Measurements from ENCODE around the gene LHPP. TPM values are rescaled to one million over a fixed set of nuclear protein-coding genes. Genes with fewer than 3 reads are reported as not detected.

The LHPP gene
- total and polyA plus RNA-seq, 2 experiments from 2014 or later: 27.4 to 40.2 TPM

DNA sequence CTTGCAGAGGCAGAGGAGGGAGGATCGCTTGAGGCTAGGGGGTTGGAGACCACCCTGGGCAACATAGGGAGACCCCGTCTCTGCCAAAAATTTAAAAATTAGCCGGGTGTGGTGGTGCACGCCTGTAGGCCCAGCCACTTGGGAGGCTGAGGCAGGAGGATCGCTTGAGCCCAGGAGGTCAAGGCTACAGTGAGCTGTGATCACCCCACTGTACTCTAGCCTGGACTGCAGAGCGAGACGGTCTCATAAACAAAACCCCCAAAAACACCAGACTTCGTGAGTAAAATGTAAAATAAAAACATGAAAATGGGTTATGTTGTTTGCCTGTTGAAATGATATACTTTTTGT, 699 bp downstream of the LHPP start:
- Histone ChIP-seq H4K20me1 (replicated peaks; ENCODE audit: insufficient read depth) (no peaks in the 10 kb centered on the region), H3K4me2 (peak overlapping the region; percentile 83), H3K4me1 (ENCODE audit: insufficient read depth) (peaks cover 57% of the 10 kb centered on the region), H3F3A (replicated peaks; ENCODE audit: low read depth) (peaks cover 19% of the 10 kb centered on the region), H3K27ac (ENCODE audit: low read depth) (no peak overlapping the region), H3K36me3 (ENCODE audit: insufficient read depth) (peaks cover 4% of the 10 kb centered on the region; the same call in 1 of the 2 replicates), H3K27me3 (ENCODE audit: insufficient read depth) (no peaks in the 10 kb centered on the region), H3K79me2 (replicated peaks; ENCODE audit: insufficient read depth) (peaks cover 23% of the 10 kb centered on the region), H3K9me2 (ENCODE audit: insufficient read depth) (no peaks in the 10 kb centered on the region), H2AFZ (no peak overlapping the region), H3K4me3 (peak overlapping the region; percentile 70)
- TF ChIP-seq JUNB (IDR thresholded peaks at IDR 0.05; ENCODE audit: unreplicated experiment): no peak
- TF ChIP-seq, protein P1, sequence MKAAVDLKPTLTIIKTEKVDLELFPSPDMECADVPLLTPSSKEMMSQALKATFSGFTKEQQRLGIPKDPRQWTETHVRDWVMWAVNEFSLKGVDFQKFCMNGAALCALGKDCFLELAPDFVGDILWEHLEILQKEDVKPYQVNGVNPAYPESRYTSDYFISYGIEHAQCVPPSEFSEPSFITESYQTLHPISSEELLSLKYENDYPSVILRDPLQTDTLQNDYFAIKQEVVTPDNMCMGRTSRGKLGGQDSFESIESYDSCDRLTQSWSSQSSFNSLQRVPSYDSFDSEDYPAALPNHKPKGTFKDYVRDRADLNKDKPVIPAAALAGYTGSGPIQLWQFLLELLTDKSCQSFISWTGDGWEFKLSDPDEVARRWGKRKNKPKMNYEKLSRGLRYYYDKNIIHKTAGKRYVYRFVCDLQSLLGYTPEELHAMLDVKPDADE (IDR thresholded peaks at IDR 0.05): no peak
- TF ChIP-seq ZNF331 (CRISPR knock-in tag; IDR thresholded peaks at IDR 0.05; ENCODE audit: low read depth): no peak
- Mint-ChIP-seq H3K36me3 (ENCODE audit: low read depth) (peaks cover 15% of the 10 kb centered on the region), H3K27me3 (ENCODE audit: insufficient read depth, low read depth, poor library complexity) (peaks cover 17% of the 10 kb centered on the region), H3K4me1 (peaks cover 50% of the 10 kb centered on the region), H3K27ac (no peak overlapping the region; the same call in 1 of the 2 replicates), H3K4me3 (peak overlapping the region; percentile 87), H3K9me3 (no peaks in the 10 kb centered on the region)
- DNase-seq (ENCODE audit: low spot score) (no peak), ATAC-seq (no peak)

DNA sequence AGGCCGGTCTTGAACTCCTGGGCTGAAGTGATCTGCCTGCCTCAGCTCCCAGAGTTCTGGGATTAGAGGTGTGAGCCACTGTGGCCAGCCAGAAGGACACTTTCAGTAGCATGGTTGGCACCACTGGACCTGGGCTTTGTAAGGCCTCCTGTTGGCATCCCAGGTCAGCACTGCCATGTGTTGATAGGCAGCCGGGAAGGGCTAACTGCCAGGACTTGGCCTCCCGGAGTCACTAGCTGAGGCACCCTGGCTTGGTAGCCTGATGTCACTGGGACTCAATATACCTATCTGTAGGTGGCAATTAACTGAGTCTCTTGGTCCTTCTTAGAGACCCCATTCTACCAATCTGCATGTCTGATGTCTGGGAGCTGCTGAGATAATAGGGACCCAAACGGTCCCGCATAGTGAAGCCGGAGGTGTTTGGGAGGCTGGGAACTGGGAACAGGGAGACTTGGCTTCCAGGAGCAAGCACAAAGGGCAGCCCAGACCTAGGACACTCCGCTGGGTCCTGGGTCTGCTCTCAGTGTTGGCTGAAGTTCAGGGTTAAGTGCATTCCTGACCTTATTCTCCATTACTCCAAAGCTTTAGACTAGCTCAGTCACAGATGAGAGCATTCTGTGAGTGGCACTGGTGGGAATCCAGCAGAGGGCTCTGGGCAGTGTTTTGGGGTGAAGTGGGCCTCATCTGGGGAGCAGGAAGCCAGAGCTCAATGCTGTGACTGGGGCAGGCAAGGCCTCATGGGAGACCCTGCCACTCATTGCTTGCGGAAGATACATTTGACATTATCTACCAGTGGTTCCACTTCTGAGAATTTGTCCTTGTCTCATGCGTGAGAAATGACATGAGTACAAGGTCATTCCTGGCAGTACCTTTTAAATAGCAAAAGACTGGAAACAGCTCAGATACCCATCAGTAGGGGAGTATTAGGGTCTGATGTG, 2.7 kb downstream of the LHPP start:
- Histone ChIP-seq H3K27ac (ENCODE audit: low read depth) (peak overlapping the region; percentile 75; the same call in 1 of the 2 replicates), H3K79me2 (replicated peaks; ENCODE audit: insufficient read depth) (peaks cover 36% of the 10 kb centered on the region), H3K36me3 (ENCODE audit: insufficient read depth) (peaks cover 4% of the 10 kb centered on the region; the same call in 1 of the 2 replicates), H3K4me1 (ENCODE audit: insufficient read depth) (peaks cover 60% of the 10 kb centered on the region), H3K4me3 (no peak overlapping the region), H4K20me1 (replicated peaks; ENCODE audit: insufficient read depth) (no peaks in the 10 kb centered on the region), H3F3A (replicated peaks; ENCODE audit: low read depth) (peaks cover 23% of the 10 kb centered on the region), H2AFZ (no peak overlapping the region), H3K4me2 (peak overlapping the region; percentile 63), H3K9me2 (ENCODE audit: insufficient read depth) (no peaks in the 10 kb centered on the region), H3K27me3 (ENCODE audit: insufficient read depth) (no peaks in the 10 kb centered on the region)
- peak overlapping the region; percentile 5; the same call in 1 of the 3 replicates for H3K4me3 Mint-ChIP-seq
- DNase-seq (ENCODE audit: low spot score) (no peak), ATAC-seq (no peak)
- H3K9me3 Mint-ChIP-seq: no peaks in the 10 kb centered on the region
- H3K27me3 Mint-ChIP-seq (ENCODE audit: insufficient read depth, low read depth, poor library complexity): peaks cover 10% of the 10 kb centered on the region
- H3K27ac Mint-ChIP-seq: peak overlapping the region; percentile 59
- TF ChIP-seq NANOG (IDR thresholded peaks at IDR 0.05; ENCODE audit: borderline replicate concordance) (no peak), JUNB (IDR thresholded peaks at IDR 0.05; ENCODE audit: unreplicated experiment) (no peak)
- H3K36me3 Mint-ChIP-seq (ENCODE audit: low read depth): peaks cover 15% of the 10 kb centered on the region
- peaks cover 57% of the 10 kb centered on the region for H3K4me1 Mint-ChIP-seq

DNA sequence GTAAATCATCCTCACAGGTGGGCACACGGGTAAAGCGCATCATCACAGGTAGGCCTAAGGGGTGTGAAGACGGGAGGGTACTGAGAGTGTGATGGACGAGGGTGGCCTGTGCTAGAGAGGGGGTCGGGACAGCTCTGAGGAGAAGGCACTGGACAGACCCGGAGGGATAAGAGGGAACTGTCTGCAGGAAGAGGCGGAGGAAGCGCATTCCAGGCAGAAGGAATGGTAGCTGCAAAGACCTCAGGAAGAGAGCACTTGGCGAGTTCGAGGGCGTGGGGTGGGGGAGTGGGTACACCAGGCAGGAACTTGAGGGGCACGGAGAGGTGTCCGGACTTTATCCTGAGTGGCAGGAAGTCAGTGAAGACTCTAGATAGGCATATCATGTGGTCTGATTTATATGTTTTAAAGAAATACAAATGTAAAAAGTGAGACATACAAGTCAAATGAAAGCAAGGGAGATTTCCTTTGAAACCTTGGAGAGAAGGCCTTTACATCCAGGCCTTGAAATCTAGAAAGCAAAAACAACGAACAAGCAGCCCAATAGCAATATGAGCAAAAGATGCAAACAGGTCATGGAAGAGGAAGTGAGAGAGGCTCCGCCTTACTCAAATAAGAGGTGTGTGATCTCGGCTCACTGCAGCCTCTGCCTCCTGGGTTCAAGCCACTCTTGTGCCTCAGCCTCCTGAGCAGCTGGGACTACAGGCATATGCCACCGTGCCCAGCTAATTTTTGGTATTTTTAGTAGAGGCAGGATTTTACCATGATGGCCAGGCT, 3.6 kb downstream of the LHPP start:
- H4K20me1 ChIP-seq (replicated peaks; ENCODE audit: insufficient read depth): no peaks in the 10 kb centered on the region
- H3K27ac ChIP-seq (ENCODE audit: low read depth): peak overlapping the region; percentile 75
- ATAC-seq (no peak), DNase-seq (ENCODE audit: low spot score) (no peak)
- peaks cover 58% of the 10 kb centered on the region for H3K4me1 Mint-ChIP-seq
- peaks cover 36% of the 10 kb centered on the region for H3K79me2 ChIP-seq (replicated peaks; ENCODE audit: insufficient read depth)
- H3K9me2 ChIP-seq (ENCODE audit: insufficient read depth): no peaks in the 10 kb centered on the region
- H3K27me3 Mint-ChIP-seq (ENCODE audit: insufficient read depth, low read depth, poor library complexity): peaks cover 15% of the 10 kb centered on the region
- H3F3A ChIP-seq (replicated peaks; ENCODE audit: low read depth): peaks cover 28% of the 10 kb centered on the region
- H3K4me3 ChIP-seq: peak overlapping the region; percentile 8; the same call in 1 of the 2 replicates
- peaks cover 4% of the 10 kb centered on the region; the same call in 1 of the 2 replicates for H3K36me3 ChIP-seq (ENCODE audit: insufficient read depth)
- peaks cover 15% of the 10 kb centered on the region for H3K36me3 Mint-ChIP-seq (ENCODE audit: low read depth)
- H3K4me3 Mint-ChIP-seq: no peak overlapping the region; the same call in 2 of the 3 replicates
- H3K27me3 ChIP-seq (ENCODE audit: insufficient read depth): no peaks in the 10 kb centered on the region
- peak overlapping the region; percentile 59; the same call in 1 of the 2 replicates for H3K27ac Mint-ChIP-seq
- no peaks in the 10 kb centered on the region for H3K9me3 Mint-ChIP-seq
- H3K4me2 ChIP-seq: peak overlapping the region; percentile 63
- no peak overlapping the region for H2AFZ ChIP-seq
- H3K4me1 ChIP-seq (ENCODE audit: insufficient read depth): peaks cover 68% of the 10 kb centered on the region
- TF ChIP-seq STAT1 (IDR thresholded peaks at IDR 0.05; ENCODE audit: unreplicated experiment): no peak
- no peak for TF ChIP-seq EZH2 (IDR thresholded peaks at IDR 0.05; ENCODE audit: low read depth, unreplicated experiment)
- TF ChIP-seq, protein P1 (IDR thresholded peaks at IDR 0.05): no peak
- no peak for TF ChIP-seq ZNF114 (CRISPR knock-in tag; IDR thresholded peaks at IDR 0.05)
- no peak for TF ChIP-seq CREB1 (CRISPR knock-in tag; IDR thresholded peaks at IDR 0.05; ENCODE audit: low read depth)
- TF ChIP-seq EZH2phosphoT487 (IDR thresholded peaks at IDR 0.05; ENCODE audit: unreplicated experiment): no peak
- TF ChIP-seq ZNF331 (CRISPR knock-in tag; IDR thresholded peaks at IDR 0.05; ENCODE audit: low read depth): no peak
- no peak for TF ChIP-seq JUNB (IDR thresholded peaks at IDR 0.05; ENCODE audit: unreplicated experiment)
- TF ChIP-seq, protein P2, sequence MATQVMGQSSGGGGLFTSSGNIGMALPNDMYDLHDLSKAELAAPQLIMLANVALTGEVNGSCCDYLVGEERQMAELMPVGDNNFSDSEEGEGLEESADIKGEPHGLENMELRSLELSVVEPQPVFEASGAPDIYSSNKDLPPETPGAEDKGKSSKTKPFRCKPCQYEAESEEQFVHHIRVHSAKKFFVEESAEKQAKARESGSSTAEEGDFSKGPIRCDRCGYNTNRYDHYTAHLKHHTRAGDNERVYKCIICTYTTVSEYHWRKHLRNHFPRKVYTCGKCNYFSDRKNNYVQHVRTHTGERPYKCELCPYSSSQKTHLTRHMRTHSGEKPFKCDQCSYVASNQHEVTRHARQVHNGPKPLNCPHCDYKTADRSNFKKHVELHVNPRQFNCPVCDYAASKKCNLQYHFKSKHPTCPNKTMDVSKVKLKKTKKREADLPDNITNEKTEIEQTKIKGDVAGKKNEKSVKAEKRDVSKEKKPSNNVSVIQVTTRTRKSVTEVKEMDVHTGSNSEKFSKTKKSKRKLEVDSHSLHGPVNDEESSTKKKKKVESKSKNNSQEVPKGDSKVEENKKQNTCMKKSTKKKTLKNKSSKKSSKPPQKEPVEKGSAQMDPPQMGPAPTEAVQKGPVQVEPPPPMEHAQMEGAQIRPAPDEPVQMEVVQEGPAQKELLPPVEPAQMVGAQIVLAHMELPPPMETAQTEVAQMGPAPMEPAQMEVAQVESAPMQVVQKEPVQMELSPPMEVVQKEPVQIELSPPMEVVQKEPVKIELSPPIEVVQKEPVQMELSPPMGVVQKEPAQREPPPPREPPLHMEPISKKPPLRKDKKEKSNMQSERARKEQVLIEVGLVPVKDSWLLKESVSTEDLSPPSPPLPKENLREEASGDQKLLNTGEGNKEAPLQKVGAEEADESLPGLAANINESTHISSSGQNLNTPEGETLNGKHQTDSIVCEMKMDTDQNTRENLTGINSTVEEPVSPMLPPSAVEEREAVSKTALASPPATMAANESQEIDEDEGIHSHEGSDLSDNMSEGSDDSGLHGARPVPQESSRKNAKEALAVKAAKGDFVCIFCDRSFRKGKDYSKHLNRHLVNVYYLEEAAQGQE (IDR thresholded peaks at IDR 0.05; ENCODE audit: unreplicated experiment): no peak

Measured in GM23338 (cell line).